ENCODE results near the gene GLT6D1. TPM values are rescaled to one million over a fixed set of nuclear protein-coding genes. Genes with fewer than 3 reads are reported as not detected.

GLT6D1 gene
- total and polyA plus RNA-seq, 2 of the 13 experiments (the other 11 are each of a cell fraction or from before 2014, with no cell fraction given) = not detected

- TF ChIP-seq, protein P1, sequence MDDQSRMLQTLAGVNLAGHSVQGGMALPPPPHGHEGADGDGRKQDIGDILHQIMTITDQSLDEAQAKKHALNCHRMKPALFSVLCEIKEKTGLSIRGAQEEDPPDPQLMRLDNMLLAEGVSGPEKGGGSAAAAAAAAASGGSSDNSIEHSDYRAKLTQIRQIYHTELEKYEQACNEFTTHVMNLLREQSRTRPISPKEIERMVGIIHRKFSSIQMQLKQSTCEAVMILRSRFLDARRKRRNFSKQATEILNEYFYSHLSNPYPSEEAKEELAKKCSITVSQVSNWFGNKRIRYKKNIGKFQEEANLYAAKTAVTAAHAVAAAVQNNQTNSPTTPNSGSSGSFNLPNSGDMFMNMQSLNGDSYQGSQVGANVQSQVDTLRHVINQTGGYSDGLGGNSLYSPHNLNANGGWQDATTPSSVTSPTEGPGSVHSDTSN (CRISPR knock-in tag; IDR thresholded peaks at IDR 0.05; ENCODE audit: borderline replicate concordance) = no peak
- TF ChIP-seq PPARG (CRISPR knock-in tag; conservative IDR thresholded peaks at IDR 0.05) = no peak
- no peak for TF ChIP-seq ETV5 (CRISPR knock-in tag; IDR thresholded peaks at IDR 0.05; ENCODE audit: borderline replicate concordance)
- TF ChIP-seq ZNF326 (CRISPR knock-in tag; IDR thresholded peaks at IDR 0.05; ENCODE audit: borderline replicate concordance) = no peak
- no peak for TF ChIP-seq RFXANK (CRISPR knock-in tag; IDR thresholded peaks at IDR 0.05)
- TF ChIP-seq, protein P2, sequence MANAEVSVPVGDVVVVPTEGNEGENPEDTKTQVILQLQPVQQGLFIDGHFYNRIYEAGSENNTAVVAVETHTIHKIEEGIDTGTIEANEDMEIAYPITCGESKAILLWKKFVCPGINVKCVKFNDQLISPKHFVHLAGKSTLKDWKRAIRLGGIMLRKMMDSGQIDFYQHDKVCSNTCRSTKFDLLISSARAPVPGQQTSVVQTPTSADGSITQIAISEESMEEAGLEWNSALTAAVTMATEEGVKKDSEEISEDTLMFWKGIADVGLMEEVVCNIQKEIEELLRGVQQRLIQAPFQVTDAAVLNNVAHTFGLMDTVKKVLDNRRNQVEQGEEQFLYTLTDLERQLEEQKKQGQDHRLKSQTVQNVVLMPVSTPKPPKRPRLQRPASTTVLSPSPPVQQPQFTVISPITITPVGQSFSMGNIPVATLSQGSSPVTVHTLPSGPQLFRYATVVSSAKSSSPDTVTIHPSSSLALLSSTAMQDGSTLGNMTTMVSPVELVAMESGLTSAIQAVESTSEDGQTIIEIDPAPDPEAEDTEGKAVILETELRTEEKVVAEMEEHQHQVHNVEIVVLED (CRISPR knock-in tag; IDR thresholded peaks at IDR 0.05; ENCODE audit: borderline replicate concordance) = no peak
- no peak for TF ChIP-seq KLF9 (CRISPR knock-in tag; IDR thresholded peaks at IDR 0.05; ENCODE audit: low read depth)
- TF ChIP-seq ZNF10 (CRISPR knock-in tag; IDR thresholded peaks at IDR 0.05; ENCODE audit: borderline replicate concordance, low read depth) = no peak
- TF ChIP-seq ZNF747 (CRISPR knock-in tag; IDR thresholded peaks at IDR 0.05; ENCODE audit: borderline replicate concordance) = no peak
Measured at GRCh38 chr9:135665795-135666189, 26.5 kb upstream of the GLT6D1 start (continued).
